Measurements from ENCODE around the gene PTOV1.

- TF ChIP-seq CTCF (conservative IDR thresholded peaks at IDR 0.05; ENCODE audit: low read depth, low read length) (no peak), EZH2 (IDR thresholded peaks at IDR 0.05; ENCODE audit: borderline replicate concordance, low read depth, low read length, poor library complexity, severe bottlenecking) (no peak)
Observed at GRCh38 chr19:49840736-49841249, 10.2 kb upstream of the PTOV1 start.
